ENCODE results near the gene PAPPA2. TPM values are rescaled to one million over a fixed set of nuclear protein-coding genes. Genes with fewer than 3 reads are reported as not detected.

Gene PAPPA2
- total RNA-seq, 1 experiment from 2014 or later, result 0.81 TPM

DNA sequence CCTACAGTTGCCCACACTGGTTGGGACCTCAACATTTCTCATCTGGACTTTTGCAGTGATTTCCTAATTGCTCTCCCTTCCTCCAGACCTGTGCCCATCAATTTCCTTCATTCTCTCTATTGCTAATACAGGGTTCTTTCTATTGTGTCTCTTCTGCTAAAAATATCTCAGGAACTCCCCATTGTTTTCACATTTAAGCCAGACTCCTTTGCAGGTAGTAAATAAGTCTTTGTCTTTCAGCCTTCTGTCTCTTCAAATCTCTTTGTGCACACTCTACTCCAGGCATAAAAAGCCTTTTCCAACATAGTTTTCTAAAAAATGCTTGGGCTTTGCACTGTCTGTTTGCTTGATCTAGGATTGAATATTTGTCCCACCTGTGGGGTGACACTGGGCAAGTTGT lies 340.6 kb downstream of the PAPPA2 start:
- Histone ChIP-seq H3K23me2 (ENCODE audit: insufficient read length, low read depth, low read length, poor library complexity, severe bottlenecking) (no peaks in the 10 kb centered on the region), H3K56ac (ENCODE audit: insufficient read length, low read depth, low read length) (no peak overlapping the region), H2AFZ (ENCODE audit: low read length) (no peak overlapping the region), H3K79me1 (ENCODE audit: insufficient read depth, low read depth, low read length, poor library complexity, severe bottlenecking) (no peaks in the 10 kb centered on the region), H3K4me2 (ENCODE audit: insufficient read depth, insufficient read length, low read length) (no peak overlapping the region), H3K4me1 (ENCODE audit: insufficient read depth, low read length) (peaks cover 7% of the 10 kb centered on the region), H3K9ac (ENCODE audit: extremely low read depth, insufficient read length, low read length) (no peak overlapping the region), H3K14ac (ENCODE audit: insufficient read depth, low read length) (no peak overlapping the region), H3K27ac (ENCODE audit: insufficient read length, low read depth, low read length) (no peak overlapping the region), H3K27me3 (ENCODE audit: insufficient read depth, low read length) (no peaks in the 10 kb centered on the region), H3K18ac (ENCODE audit: insufficient read length, low read depth, low read length) (no peak overlapping the region), H3K23ac (ENCODE audit: insufficient read length, low read depth, low read length) (no peak overlapping the region), H3K9me3 (ENCODE audit: control insufficient read depth, low read depth, low read length) (no peaks in the 10 kb centered on the region), H4K8ac (replicated peaks; ENCODE audit: insufficient read length, low read depth, low read length) (no peak overlapping the region), H4K20me1 (ENCODE audit: control insufficient read depth, insufficient read depth, insufficient read length) (no peaks in the 10 kb centered on the region), H2BK120ac (ENCODE audit: low read depth, low read length, poor library complexity, severe bottlenecking) (no peak overlapping the region), H3K4ac (ENCODE audit: low read depth, low read length) (no peak overlapping the region), H2BK12ac (ENCODE audit: insufficient read length, low read depth, low read length) (no peak overlapping the region), H3T11ph (ENCODE audit: low read length) (no peak overlapping the region), H4K91ac (ENCODE audit: insufficient read length, low read depth, low read length) (no peak overlapping the region), H2AK5ac (ENCODE audit: insufficient read length, low read length) (no peak overlapping the region), H4K5ac (ENCODE audit: insufficient read length, low read depth, low read length) (no peak overlapping the region), H3K79me2 (ENCODE audit: insufficient read depth, low read length) (no peaks in the 10 kb centered on the region), H2BK15ac (ENCODE audit: low read depth, low read length) (no peak overlapping the region), H2BK5ac (ENCODE audit: insufficient read length, low read length) (no peak overlapping the region), H2BK20ac (ENCODE audit: low read depth, low read length, poor library complexity, severe bottlenecking) (no peak overlapping the region)
- Mint-ChIP-seq H3K4me1 (peaks cover 22 to 27% of the 10 kb centered on the region in 2 experiments), H3K27me3 (ENCODE audit: low read depth) (no peaks in the 10 kb centered on the region), H3K36me3 (ENCODE audit: insufficient read depth in 1 of 3, low read depth in 3 of 3) (no peaks in the 10 kb centered on the region), H3K9me3 (no peaks in the 10 kb centered on the region), H3K27ac (no peak overlapping the region), H3K4me3 (no peak overlapping the region)
- no peak for DNase-seq
- TF ChIP-seq, protein P1, sequence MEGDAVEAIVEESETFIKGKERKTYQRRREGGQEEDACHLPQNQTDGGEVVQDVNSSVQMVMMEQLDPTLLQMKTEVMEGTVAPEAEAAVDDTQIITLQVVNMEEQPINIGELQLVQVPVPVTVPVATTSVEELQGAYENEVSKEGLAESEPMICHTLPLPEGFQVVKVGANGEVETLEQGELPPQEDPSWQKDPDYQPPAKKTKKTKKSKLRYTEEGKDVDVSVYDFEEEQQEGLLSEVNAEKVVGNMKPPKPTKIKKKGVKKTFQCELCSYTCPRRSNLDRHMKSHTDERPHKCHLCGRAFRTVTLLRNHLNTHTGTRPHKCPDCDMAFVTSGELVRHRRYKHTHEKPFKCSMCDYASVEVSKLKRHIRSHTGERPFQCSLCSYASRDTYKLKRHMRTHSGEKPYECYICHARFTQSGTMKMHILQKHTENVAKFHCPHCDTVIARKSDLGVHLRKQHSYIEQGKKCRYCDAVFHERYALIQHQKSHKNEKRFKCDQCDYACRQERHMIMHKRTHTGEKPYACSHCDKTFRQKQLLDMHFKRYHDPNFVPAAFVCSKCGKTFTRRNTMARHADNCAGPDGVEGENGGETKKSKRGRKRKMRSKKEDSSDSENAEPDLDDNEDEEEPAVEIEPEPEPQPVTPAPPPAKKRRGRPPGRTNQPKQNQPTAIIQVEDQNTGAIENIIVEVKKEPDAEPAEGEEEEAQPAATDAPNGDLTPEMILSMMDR (conservative IDR thresholded peaks at IDR 0.05), result no peak
